OCI-LY3 (cell line): ENCODE data around the gene EXD3.

Experiments
- EZH2phosphoT487 ChIP-seq: fragments of 200-600 bp; shearing (Covaris generic); IDR thresholded peaks from 2 replicates; pipeline ENCODE4 v1.6.1; 2018; ENCODE audit warnings: antibody characterized with exemption, mixed run types, low read depth
- TF ChIP-seq, protein P1 (sequence below): fragments of 200-600, 300-600 bp; sonication (generic); IDR thresholded peaks from 2 replicates; pipeline ENCODE4 v1.5.1; 2014; ENCODE audit warnings: antibody characterized with exemption, low read length, low read depth

DNA sequence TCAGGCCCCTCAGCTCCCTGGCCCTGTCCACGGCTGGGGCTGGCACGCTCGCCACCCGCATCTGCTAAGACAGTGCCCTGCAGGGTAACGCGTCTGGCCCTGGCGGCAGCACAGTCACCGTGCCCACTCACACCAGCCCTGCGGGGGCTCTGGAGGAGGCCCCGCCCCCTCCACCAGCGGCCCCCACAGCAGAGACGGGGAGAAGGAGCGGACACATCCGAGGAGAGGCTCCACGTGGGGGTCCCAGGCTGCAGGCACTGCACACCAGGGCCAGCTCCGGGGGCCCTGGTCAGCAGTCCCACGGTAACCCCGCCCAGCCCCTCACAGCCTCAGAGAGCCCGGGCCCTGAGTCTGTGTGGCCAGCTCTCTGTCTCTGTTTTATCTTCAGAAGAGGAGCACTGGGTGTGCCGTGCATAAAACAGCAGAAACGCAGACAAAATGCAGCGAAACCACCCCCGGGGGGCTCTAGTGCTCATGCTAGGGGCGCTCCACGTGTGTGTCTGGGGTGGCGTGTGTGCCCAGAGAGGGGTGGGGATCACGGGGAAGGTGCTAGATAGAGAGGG, 73.4 kb downstream of the EXD3 start:
- TF ChIP-seq, protein P1, sequence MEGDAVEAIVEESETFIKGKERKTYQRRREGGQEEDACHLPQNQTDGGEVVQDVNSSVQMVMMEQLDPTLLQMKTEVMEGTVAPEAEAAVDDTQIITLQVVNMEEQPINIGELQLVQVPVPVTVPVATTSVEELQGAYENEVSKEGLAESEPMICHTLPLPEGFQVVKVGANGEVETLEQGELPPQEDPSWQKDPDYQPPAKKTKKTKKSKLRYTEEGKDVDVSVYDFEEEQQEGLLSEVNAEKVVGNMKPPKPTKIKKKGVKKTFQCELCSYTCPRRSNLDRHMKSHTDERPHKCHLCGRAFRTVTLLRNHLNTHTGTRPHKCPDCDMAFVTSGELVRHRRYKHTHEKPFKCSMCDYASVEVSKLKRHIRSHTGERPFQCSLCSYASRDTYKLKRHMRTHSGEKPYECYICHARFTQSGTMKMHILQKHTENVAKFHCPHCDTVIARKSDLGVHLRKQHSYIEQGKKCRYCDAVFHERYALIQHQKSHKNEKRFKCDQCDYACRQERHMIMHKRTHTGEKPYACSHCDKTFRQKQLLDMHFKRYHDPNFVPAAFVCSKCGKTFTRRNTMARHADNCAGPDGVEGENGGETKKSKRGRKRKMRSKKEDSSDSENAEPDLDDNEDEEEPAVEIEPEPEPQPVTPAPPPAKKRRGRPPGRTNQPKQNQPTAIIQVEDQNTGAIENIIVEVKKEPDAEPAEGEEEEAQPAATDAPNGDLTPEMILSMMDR: no peak
- no peak for TF ChIP-seq EZH2phosphoT487
